Measurements from ENCODE around the gene HS2ST1.

GRCh38 chr1:87017998-87018672 lies 103.7 kb downstream of the HS2ST1 start:
- TF ChIP-seq CTCF (conservative IDR thresholded peaks at IDR 0.05 in 1 of 2, IDR thresholded peaks at IDR 0.05 in 1 of 2; ENCODE audit: low read depth in 1 of 2, low read length in 2 of 2) (no peak), EZH2 (IDR thresholded peaks at IDR 0.05; ENCODE audit: low read length, missing control alignments) (no peak)
